GM10248 (cell line): ENCODE data around the gene SNX18.

Source experiments
- CTCF ChIA-PET: fragments of 300-600 bp; sonication (Branson Sonifier 250); formaldehyde crosslinking; extraction: SDS; loops from one replicate; lab custom pipeline; 2021; ENCODE audit warnings: antibody characterized with exemption; lab: Yijun Ruan, JAX
- POLR2A ChIA-PET: fragments of 350-650 bp; sonication (Branson Sonifier 250); formaldehyde crosslinking; extraction: SDS; loops from one replicate; lab custom pipeline; 2020; ENCODE audit warnings: antibody characterized with exemption; lab: Yijun Ruan, JAX
- DNase-seq: peaks from one replicate; pipeline ENCODE4 v3.0.0; 2012; ENCODE audit errors: extremely low spot score
- TF ChIP-seq, protein P1 (sequence below): IDR thresholded peaks from 2 replicates; pipeline ENCODE4 v1.5.1; 2012; ENCODE audit warnings: mild to moderate bottlenecking, low read depth; ENCODE audit errors: extremely low read depth, missing control alignments, control extremely low read depth

Gene SNX18

GRCh38 chr5:54556141-54556540 is 38.6 kb downstream of the SNX18 start:
- DNase-seq: no peak
- ChIA-PET CTCF (no interaction called here), POLR2A (no interaction called here)
- TF ChIP-seq, protein P1, sequence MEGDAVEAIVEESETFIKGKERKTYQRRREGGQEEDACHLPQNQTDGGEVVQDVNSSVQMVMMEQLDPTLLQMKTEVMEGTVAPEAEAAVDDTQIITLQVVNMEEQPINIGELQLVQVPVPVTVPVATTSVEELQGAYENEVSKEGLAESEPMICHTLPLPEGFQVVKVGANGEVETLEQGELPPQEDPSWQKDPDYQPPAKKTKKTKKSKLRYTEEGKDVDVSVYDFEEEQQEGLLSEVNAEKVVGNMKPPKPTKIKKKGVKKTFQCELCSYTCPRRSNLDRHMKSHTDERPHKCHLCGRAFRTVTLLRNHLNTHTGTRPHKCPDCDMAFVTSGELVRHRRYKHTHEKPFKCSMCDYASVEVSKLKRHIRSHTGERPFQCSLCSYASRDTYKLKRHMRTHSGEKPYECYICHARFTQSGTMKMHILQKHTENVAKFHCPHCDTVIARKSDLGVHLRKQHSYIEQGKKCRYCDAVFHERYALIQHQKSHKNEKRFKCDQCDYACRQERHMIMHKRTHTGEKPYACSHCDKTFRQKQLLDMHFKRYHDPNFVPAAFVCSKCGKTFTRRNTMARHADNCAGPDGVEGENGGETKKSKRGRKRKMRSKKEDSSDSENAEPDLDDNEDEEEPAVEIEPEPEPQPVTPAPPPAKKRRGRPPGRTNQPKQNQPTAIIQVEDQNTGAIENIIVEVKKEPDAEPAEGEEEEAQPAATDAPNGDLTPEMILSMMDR: no peak

GRCh38 chr5:54558362-54558761 is 40.8 kb downstream of the SNX18 start:
- ChIA-PET POLR2A (no interaction called here), CTCF (interaction anchor here (1.4 kb wide), 1 partner anchor 15 kb away, joined by 3 read pairs; no protein-coding TSS in a partner anchor)
- TF ChIP-seq, protein P1: no peak
- DNase-seq: no peak

GRCh38 chr5:54561651-54562050 is 44.1 kb downstream of the SNX18 start:
- POLR2A ChIA-PET: no interaction called here

DNA sequence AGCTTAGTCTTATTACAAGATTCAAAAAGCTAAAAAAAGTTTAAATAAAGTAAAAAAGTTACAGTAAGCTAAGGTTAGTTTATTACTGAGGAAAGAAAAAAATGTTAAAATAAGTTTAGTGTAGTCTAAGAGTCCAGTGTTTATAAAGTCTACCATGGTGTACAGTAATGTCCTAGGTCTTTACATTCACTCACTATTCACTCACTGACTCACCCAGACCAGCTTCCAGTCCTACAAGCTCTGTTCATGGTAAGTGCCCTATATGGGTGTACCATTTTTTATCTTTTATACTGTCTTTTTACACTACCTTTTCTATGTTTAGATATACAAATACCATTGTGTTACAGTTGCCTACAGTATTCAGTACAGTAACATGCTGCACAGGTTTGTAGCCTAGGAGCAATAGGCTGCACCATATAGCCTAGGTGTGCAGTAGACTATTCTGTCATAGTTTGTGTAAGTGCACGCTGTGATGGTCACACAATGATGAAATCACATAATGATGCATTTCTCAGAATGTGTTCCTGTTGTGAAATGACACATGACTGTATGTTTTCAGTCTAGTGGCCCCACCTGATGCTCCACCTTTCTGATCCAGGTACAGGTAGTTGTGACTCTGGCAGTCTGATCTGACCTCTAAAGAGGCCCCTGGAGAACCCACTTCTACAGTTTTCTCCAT is 45.7 kb downstream of the SNX18 start:
- POLR2A ChIA-PET: no interaction called here
- DNase-seq: no peak
- CTCF ChIA-PET: interaction anchor here (0.9 kb wide), 2 partner anchors 10 to 281 kb away, joined by 3 to 4 read pairs; no protein-coding TSS in a partner anchor
- TF ChIP-seq, protein P1: no peak

More at GRCh38 chr5:54561651-54562050, 44.1 kb downstream of the SNX18 start:
- TF ChIP-seq, protein P1: no peak
- CTCF ChIA-PET: interaction anchor here (0.8 kb wide), 2 partner anchors 9 to 45 kb away, joined by 3 to 4 read pairs; no protein-coding TSS in a partner anchor
- no peak for DNase-seq

- POLR2A ChIA-PET: no interaction called here
- TF ChIP-seq, protein P1: no peak
- DNase-seq: no peak
- CTCF ChIA-PET: no interaction called here
Observed at GRCh38 chr5:54567996-54568395, 50.4 kb downstream of the SNX18 start.

- ChIA-PET CTCF (no interaction called here), POLR2A (no interaction called here)
- TF ChIP-seq, protein P1: no peak
- DNase-seq: no peak
Observed at GRCh38 chr5:54570916-54571315, 53.4 kb downstream of the SNX18 start.
